ENCODE measurements around the gene MRPL44. TPM values are rescaled to one million over a fixed set of nuclear protein-coding genes. Genes with fewer than 3 reads are reported as not detected.
A peak's percentile ranks its signal among the peaks of the same experiment; 100 is the strongest.

Gene MRPL44
- total RNA-seq, 4 donors from 2014 or later: 16.2 to 29.9 (median 24.3) TPM

GRCh38 chr2:223950448-223951347, 6.6 kb upstream of the MRPL44 start:
- Histone ChIP-seq H3K4me3 (no peak overlapping the region), H3K27me3 (no peaks in the 10 kb centered on the region), H3K36me3 (no peaks in the 10 kb centered on the region), H3K4me1 (peaks cover 3% of the 10 kb centered on the region), H3K9me3 (no peaks in the 10 kb centered on the region), H3K27ac (no peak overlapping the region)
- no peak for TF ChIP-seq CTCF (IDR thresholded peaks at IDR 0.05)
- TF ChIP-seq POLR2AphosphoS5 (IDR thresholded peaks at IDR 0.05): no peak
- no peak for TF ChIP-seq POLR2A (IDR thresholded peaks at IDR 0.05)
- no peak for TF ChIP-seq EP300 (IDR thresholded peaks at IDR 0.05)
- whole genome bisulfite sequencing: 76% methylated on average over 3 of the region's 3 CpGs
- no peak for DNase-seq (ENCODE audit: low spot score in 2 of 2)

- Histone ChIP-seq H3K27ac (no peak overlapping the region), H3K4me1 (peaks cover 7% of the 10 kb centered on the region)
- WGBS: 83% methylated on average over 6 of the region's 6 CpGs
Observed at GRCh38 chr2:223952280-223952968, 4.8 kb upstream of the MRPL44 start.

GRCh38 chr2:223954401-223954800, 2.9 kb upstream of the MRPL44 start:
- 88% methylated on average over 3 of the region's 3 CpGs for WGBS
- Histone ChIP-seq H3K4me3 (no peak overlapping the region), H3K36me3 (no peaks in the 10 kb centered on the region), H3K27ac (no peak overlapping the region), H3K9me3 (no peaks in the 10 kb centered on the region), H3K4me1 (peaks cover 23% of the 10 kb centered on the region), H3K27me3 (no peaks in the 10 kb centered on the region)
- DNase-seq (ENCODE audit: low spot score in 2 of 2): no peak
- TF ChIP-seq CTCF (IDR thresholded peaks at IDR 0.05): no peak
- no peak for TF ChIP-seq POLR2A (IDR thresholded peaks at IDR 0.05)
- no peak for TF ChIP-seq POLR2AphosphoS5 (IDR thresholded peaks at IDR 0.05)
- TF ChIP-seq EP300 (IDR thresholded peaks at IDR 0.05): no peak

More at GRCh38 chr2:223952280-223952968, 4.8 kb upstream of the MRPL44 start:
- no peak for TF ChIP-seq CTCF (IDR thresholded peaks at IDR 0.05)
- no peak for TF ChIP-seq EP300 (IDR thresholded peaks at IDR 0.05)
- TF ChIP-seq POLR2A (IDR thresholded peaks at IDR 0.05): no peak
- Histone ChIP-seq H3K9me3 (no peaks in the 10 kb centered on the region), H3K36me3 (no peaks in the 10 kb centered on the region), H3K27me3 (no peaks in the 10 kb centered on the region), H3K4me3 (no peak overlapping the region)
- DNase-seq (ENCODE audit: low spot score in 2 of 2): no peak

GRCh38 chr2:223956300-223956699, 963 bp upstream of the MRPL44 start:
- DNase-seq (ENCODE audit: low spot score in 2 of 2): no peak
- Histone ChIP-seq H3K4me1 (peaks cover 42% of the 10 kb centered on the region), H3K27ac (peak overlapping the region; percentile 84), H3K36me3 (peaks cover 6% of the 10 kb centered on the region), H3K9me3 (no peaks in the 10 kb centered on the region), H3K27me3 (no peaks in the 10 kb centered on the region), H3K4me3 (peak overlapping the region; percentile 99)
- TF ChIP-seq EP300 (IDR thresholded peaks at IDR 0.05): no peak
- no peak for TF ChIP-seq CTCF (IDR thresholded peaks at IDR 0.05)
- 74% methylated on average over 4 of the region's 4 CpGs for WGBS

GRCh38 chr2:223959688-223960087, 2.4 kb downstream of the MRPL44 start:
- DNase-seq (ENCODE audit: low spot score in 2 of 2): no peak
- Histone ChIP-seq H3K4me3 (no peak overlapping the region), H3K36me3 (peaks cover 22% of the 10 kb centered on the region), H3K27ac (no peak overlapping the region), H3K27me3 (no peaks in the 10 kb centered on the region), H3K9me3 (no peaks in the 10 kb centered on the region), H3K4me1 (peaks cover 58% of the 10 kb centered on the region)
- 40% methylated on average over 5 of the region's 5 CpGs for WGBS
- TF ChIP-seq CTCF (IDR thresholded peaks at IDR 0.05): no peak
- no peak for TF ChIP-seq POLR2AphosphoS5 (IDR thresholded peaks at IDR 0.05)
- TF ChIP-seq EP300 (IDR thresholded peaks at IDR 0.05): no peak
- no peak for TF ChIP-seq POLR2A (IDR thresholded peaks at IDR 0.05)
